ENCODE results near the gene ART3. TPM values are rescaled to one million over a fixed set of nuclear protein-coding genes. Genes with fewer than 3 reads are reported as not detected.
"Not testable (repeated sequence)": the region's sequence is repeated elsewhere in the genome, so short reads cannot be mapped to it uniquely, and the experiment has no call there.

ART3 gene
- total RNA-seq, 4 donors from 2014 or later = 2.1 TPM; not detected in 3

DNA sequence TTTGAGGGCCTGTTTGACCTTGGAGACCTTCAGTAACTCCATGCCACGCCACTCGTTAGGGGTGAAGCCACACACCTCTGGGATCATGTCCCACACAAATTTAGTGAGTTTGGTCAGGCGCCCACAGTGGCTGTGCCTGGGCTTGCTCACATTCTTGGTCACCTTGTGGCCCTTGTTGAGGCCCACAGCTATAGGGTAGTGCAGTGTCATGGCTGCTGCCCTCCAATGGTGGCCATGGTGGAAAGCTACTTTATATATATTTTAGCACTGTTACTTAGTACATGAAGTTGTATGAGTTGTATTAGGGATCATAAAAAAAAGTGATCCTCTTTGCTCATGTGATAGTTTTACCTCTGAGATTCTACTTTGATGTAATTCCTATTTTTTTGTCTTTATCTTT lies 37.7 kb upstream of the ART3 start:
- Histone ChIP-seq H3K36me3 (no peaks in the 10 kb centered on the region), H3K4me3 (replicated peaks in 1 of 3) (no peak overlapping the region), H3K9me3 (no peaks in the 10 kb centered on the region), H3K27me3 (no peaks in the 10 kb centered on the region), H3K4me1 (no peaks in the 10 kb centered on the region), H3K27ac (no peak overlapping the region)
- no peak for TF ChIP-seq POLR2A (IDR thresholded peaks at IDR 0.05)
- no peak for TF ChIP-seq CTCF (IDR thresholded peaks at IDR 0.05)
- intact Hi-C loops (cut with DNase I) = no loop called here
- 91 to 96% methylated on average over 3 of the region's 3 CpGs for WGBS, 2 donors
- no peak for DNase-seq

DNA sequence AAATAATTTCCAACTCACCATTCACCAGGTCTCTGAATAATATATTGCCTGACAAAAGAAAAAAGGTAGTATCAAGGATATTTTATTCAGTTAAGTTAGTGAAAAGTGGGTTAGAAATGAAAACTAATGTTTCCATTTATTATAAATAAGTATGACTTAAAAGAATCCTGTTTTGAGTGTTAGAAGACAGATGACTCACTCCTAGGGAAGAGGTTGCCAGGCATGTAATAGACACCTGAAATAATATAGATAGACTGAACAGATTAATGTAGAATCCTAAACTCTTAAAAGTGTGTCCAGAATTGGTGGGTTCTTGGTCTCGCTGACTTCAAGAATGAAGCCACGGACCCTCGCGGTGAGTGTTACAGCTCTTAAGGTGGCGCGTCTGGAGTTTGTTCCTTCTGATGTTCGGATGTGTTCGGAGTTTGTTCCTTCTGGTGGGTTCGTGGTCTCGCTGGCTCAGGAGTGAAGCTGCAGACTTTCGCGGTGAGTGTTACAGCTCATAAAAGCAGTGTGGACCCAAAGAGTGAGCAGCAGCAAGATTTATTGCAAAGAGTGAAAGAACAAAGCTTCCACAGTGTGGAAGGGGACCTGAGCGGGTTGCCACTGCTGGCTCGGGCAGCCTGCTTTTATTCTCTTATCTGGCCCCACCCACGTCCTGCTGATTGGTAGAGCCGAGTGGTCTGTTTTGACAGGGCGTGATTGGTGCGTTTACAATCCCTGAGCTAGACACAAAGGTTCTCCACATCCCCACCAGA lies 32.1 kb upstream of the ART3 start:
- H3K36me3 ChIP-seq; DNase-seq; H3K4me3 ChIP-seq (replicated peaks in 1 of 3); H3K9me3 ChIP-seq; H3K4me1 ChIP-seq; H3K27ac ChIP-seq; intact Hi-C loops (cut with DNase I); H3K27me3 ChIP-seq: not testable (repeated sequence)
- 85 to 92% methylated on average over 16 to 18 of the region's 18 CpGs for WGBS, 2 donors

DNA sequence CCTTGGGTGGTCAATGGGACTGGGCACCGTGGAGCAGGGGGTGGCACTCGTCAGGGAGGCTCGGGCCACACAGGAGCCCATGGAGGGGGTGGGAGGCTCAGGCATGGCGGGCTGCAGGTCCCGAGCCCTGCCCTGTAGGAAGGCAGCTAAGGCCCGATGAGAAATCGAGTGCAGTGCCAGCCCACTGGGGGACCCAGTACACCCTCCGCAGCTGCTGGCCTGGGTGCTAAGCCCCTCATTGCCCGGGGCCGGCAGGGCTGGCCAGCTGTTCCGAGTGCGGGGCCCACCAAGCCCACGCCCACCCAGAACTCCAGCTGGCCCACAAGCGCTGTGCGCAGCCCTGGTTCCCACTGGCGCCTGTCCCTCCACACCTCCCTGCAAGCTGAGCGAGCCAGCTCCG lies 31.2 kb upstream of the ART3 start:
- H3K9me3 ChIP-seq; H3K27me3 ChIP-seq; H3K4me3 ChIP-seq (replicated peaks in 1 of 3); DNase-seq; intact Hi-C loops (cut with DNase I); H3K36me3 ChIP-seq; H3K4me1 ChIP-seq; H3K27ac ChIP-seq: not testable (repeated sequence)
- 97 to 100% methylated on average over 5 to 11 of the region's 18 CpGs for WGBS, 2 donors

DNA sequence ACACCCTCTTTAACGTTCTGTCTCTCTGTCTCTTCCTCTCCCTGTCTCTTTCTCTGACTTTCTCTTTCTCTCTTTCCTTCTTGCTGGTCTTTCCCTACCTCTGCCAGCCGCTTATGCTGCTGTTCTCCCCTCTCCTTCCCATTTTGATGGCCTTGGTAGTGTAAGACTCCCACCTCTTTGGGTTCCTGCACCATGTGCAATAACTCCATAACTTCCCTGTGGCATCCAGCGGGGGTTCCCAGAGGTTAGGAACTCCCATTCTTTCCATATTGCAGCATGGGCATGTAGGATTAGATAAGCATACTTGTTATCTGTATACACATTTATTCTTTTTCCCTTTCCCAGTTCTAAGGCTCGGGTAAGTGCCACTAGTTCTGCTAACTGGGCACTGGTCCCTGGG lies 29.8 kb upstream of the ART3 start:
- H3K9me3 ChIP-seq; DNase-seq; H3K4me1 ChIP-seq; H3K27ac ChIP-seq; H3K27me3 ChIP-seq; H3K36me3 ChIP-seq; H3K4me3 ChIP-seq (replicated peaks in 1 of 3); intact Hi-C loops (cut with DNase I): not testable (repeated sequence)
- WGBS, 2 donors = 80 to 82% methylated on average over 4 of the region's 4 CpGs

- H3K9me3 ChIP-seq; H3K36me3 ChIP-seq; H3K4me3 ChIP-seq (replicated peaks in 1 of 3); H3K27me3 ChIP-seq; intact Hi-C loops (cut with DNase I); H3K4me1 ChIP-seq; DNase-seq; H3K27ac ChIP-seq: not testable (repeated sequence)
- 85 to 94% methylated on average over 13 to 17 of the region's 17 CpGs for WGBS, 2 donors
These were observed 24.6 kb upstream of the ART3 start for GRCh38 chr4:76049860-76050416.

GRCh38 chr4:76050560-76051050 lies 23.9 kb upstream of the ART3 start:
- H3K4me1 ChIP-seq; H3K36me3 ChIP-seq; DNase-seq; H3K27me3 ChIP-seq; H3K4me3 ChIP-seq (replicated peaks in 1 of 3); H3K9me3 ChIP-seq; intact Hi-C loops (cut with DNase I); H3K27ac ChIP-seq: not testable (repeated sequence)
- 100% methylated on average over 2 of the region's 27 CpGs; no CpG with 5 or more reads in 1 of the 2 donors for WGBS, 2 donors

DNA sequence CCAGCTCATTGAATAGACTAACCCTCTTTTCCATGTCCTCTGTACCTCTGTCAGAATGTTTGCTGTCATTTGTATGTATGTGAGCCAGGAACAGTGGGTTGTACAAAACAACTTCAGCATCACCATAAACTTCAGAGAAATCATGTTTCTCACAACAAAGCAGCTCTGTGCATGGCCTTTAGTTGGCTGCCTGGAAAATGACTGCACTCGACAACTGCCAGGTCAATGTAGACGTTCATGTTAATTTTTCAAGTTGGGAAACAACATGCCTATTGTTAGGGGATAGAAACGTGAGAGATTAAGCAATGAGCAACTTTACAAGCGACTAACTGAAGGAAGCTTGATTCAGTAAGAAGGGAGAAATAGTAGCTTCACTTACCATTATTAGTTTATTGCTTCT lies 20.8 kb upstream of the ART3 start:
- intact Hi-C loops (cut with DNase I) = no loop called here
- Histone ChIP-seq H3K4me3 (replicated peaks in 1 of 3) (no peak overlapping the region), H3K27ac (no peak overlapping the region), H3K9me3 (no peaks in the 10 kb centered on the region), H3K27me3 (no peaks in the 10 kb centered on the region), H3K4me1 (no peaks in the 10 kb centered on the region), H3K36me3 (no peaks in the 10 kb centered on the region)
- TF ChIP-seq POLR2A (IDR thresholded peaks at IDR 0.05) = no peak
- no peak for TF ChIP-seq CTCF (IDR thresholded peaks at IDR 0.05)
- no peak for DNase-seq
- WGBS, 2 donors = 30 to 45% methylated on average over 4 of the region's 4 CpGs

All from thyroid gland (tissue), 4 donors.